ENCODE measurements around the gene SLC1A7.

SLC1A7 gene

DNA sequence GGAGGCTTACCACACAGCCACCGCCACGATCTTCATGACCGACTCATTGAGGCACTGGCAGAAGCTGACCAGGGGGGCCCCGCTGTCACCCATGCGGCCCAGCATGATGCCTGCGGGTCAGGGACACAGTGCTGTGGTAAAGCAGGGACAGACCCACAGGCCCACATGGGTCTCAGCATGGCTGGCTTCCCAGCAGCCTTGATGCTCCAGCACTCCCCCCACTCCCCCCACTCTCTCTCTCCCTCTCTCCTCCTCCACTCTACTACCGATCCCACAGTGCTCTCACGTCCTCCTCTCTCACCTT lies 49.0 kb downstream of the SLC1A7 start:
- CTCF ChIA-PET = no interaction called here
- POLR2A ChIA-PET = no interaction called here
- no peak for DNase-seq (ENCODE audit: extremely low spot score)
- TF ChIP-seq L3MBTL2 (conservative IDR thresholded peaks at IDR 0.05) = no peak
- TF ChIP-seq LEF1 (IDR thresholded peaks at IDR 0.05; ENCODE audit: borderline replicate concordance) = no peak

DNA sequence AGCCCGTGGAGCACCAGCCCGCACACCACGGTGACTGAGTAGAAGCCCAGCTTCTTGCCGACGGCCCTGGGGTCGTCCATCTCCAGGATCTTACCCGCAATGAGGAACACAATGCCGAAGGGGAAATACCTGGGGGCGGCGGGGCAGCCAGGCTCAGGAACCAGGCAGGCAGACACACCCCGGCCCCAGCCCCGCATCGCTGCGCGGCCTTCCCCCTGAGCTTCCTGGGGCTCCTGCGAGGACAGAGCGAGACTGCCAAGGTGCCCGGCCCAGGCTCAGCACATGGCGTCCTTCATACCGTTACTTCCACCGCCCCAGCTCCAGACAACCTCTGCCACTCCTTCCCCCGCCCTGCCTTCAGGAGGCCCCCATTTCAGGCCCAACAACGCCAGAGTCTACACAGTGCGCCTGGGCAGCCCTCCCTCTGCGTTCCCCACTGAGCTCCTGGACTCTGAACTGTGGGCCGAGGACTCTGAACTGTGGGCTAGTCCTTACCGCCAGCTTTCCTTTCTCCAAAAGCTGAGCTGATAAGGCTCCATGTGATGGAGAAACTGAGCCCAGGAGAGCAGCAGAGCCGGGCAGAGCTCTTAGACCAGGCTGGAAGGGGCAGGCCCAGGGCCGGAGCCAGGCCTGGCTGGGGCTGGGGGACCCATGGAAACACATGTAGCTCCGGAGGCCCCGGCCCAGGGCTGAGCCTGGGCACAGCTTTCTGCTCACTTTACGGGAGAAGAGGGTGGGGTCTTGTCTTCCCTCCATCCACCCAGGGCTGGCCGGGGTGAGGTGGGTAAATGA lies 49.6 kb downstream of the SLC1A7 start:
- CTCF ChIA-PET = interaction anchor here (0.5 kb wide), 1 partner anchor 422 kb away, joined by 3 read pairs; no protein-coding TSS in a partner anchor
- TF ChIP-seq SUZ12 (IDR thresholded peaks at IDR 0.05) (no peak), LEF1 (IDR thresholded peaks at IDR 0.05; ENCODE audit: borderline replicate concordance) (no peak), ZNF384 (IDR thresholded peaks at IDR 0.05) (no peak), ARNT (IDR thresholded peaks at IDR 0.05) (no peak), ELF4 (IDR thresholded peaks at IDR 0.05) (no peak), BHLHE40 (IDR thresholded peaks at IDR 0.05; ENCODE audit: borderline replicate concordance) (no peak), FOXK2 (IDR thresholded peaks at IDR 0.05) (no peak), HDGF (IDR thresholded peaks at IDR 0.05; ENCODE audit: borderline replicate concordance) (no peak), L3MBTL2 (conservative IDR thresholded peaks at IDR 0.05) (no peak), TARDBP (IDR thresholded peaks at IDR 0.05) (no peak), FOXM1 (IDR thresholded peaks at IDR 0.05; ENCODE audit: borderline replicate concordance) (no peak), FOXA1 (IDR thresholded peaks at IDR 0.05) (no peak), SP1 (IDR thresholded peaks at IDR 0.05) (no peak), NFRKB (IDR thresholded peaks at IDR 0.05) (no peak), CTBP1 (IDR thresholded peaks at IDR 0.05; ENCODE audit: borderline replicate concordance) (no peak)
- TF ChIP-seq, protein P1, sequence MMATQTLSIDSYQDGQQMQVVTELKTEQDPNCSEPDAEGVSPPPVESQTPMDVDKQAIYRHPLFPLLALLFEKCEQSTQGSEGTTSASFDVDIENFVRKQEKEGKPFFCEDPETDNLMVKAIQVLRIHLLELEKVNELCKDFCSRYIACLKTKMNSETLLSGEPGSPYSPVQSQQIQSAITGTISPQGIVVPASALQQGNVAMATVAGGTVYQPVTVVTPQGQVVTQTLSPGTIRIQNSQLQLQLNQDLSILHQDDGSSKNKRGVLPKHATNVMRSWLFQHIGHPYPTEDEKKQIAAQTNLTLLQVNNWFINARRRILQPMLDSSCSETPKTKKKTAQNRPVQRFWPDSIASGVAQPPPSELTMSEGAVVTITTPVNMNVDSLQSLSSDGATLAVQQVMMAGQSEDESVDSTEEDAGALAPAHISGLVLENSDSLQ (IDR thresholded peaks at IDR 0.05) = no peak
- POLR2A ChIA-PET = no interaction called here
- no peak for DNase-seq (ENCODE audit: extremely low spot score)

DNA sequence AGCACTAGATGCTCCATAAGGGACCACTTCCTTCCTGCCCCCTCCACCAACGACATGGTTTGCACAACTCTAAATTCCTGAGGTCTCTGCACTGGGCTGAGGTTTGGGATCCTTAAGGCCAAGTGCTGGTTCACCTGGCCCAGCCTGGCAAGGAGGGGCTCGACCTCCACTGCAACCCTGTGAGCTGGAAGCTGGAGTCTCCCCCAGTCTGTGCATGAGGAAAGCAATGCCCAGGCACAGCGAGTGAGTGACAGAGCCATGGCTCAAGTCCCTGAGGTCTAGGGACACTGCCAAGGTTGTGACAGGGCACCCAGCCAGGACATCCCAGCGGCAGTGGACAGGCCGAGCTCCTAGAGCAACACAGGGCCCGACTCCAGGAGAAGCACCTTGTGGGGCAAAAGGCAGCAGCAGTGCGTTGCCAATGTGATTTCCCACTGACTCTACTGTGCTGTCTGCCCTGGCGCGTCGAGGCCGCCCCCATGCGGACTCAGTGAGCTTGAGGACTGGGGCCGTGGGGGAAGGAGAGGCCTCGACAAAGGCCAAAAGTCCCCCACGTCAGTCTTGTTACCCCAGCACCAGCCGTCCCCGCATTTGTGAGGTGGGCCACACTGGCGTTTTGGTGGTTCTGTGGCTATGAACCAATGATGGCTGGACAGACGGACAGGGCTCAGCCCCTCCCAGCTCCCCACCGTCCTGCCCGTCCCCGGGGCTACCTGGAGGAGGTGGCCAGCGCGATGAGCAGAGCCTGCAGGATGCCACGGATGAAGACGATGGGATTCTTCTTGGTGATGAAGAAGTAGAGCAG lies 50.4 kb downstream of the SLC1A7 start:
- TF ChIP-seq ARNT (IDR thresholded peaks at IDR 0.05) (no peak), FOXM1 (IDR thresholded peaks at IDR 0.05; ENCODE audit: borderline replicate concordance) (no peak), TARDBP (IDR thresholded peaks at IDR 0.05) (no peak), FOXA1 (IDR thresholded peaks at IDR 0.05) (no peak), LEF1 (IDR thresholded peaks at IDR 0.05; ENCODE audit: borderline replicate concordance) (no peak), SP1 (IDR thresholded peaks at IDR 0.05) (no peak), SUZ12 (IDR thresholded peaks at IDR 0.05) (no peak), FOXK2 (IDR thresholded peaks at IDR 0.05) (no peak), ZNF384 (IDR thresholded peaks at IDR 0.05) (no peak), NFRKB (IDR thresholded peaks at IDR 0.05) (no peak), CTBP1 (IDR thresholded peaks at IDR 0.05; ENCODE audit: borderline replicate concordance) (no peak), L3MBTL2 (conservative IDR thresholded peaks at IDR 0.05) (no peak), BHLHE40 (IDR thresholded peaks at IDR 0.05; ENCODE audit: borderline replicate concordance) (no peak)
- TF ChIP-seq, protein P1 (IDR thresholded peaks at IDR 0.05) = no peak
- CTCF ChIA-PET = no interaction called here
- POLR2A ChIA-PET = no interaction called here
- no peak for DNase-seq (ENCODE audit: extremely low spot score)

DNA sequence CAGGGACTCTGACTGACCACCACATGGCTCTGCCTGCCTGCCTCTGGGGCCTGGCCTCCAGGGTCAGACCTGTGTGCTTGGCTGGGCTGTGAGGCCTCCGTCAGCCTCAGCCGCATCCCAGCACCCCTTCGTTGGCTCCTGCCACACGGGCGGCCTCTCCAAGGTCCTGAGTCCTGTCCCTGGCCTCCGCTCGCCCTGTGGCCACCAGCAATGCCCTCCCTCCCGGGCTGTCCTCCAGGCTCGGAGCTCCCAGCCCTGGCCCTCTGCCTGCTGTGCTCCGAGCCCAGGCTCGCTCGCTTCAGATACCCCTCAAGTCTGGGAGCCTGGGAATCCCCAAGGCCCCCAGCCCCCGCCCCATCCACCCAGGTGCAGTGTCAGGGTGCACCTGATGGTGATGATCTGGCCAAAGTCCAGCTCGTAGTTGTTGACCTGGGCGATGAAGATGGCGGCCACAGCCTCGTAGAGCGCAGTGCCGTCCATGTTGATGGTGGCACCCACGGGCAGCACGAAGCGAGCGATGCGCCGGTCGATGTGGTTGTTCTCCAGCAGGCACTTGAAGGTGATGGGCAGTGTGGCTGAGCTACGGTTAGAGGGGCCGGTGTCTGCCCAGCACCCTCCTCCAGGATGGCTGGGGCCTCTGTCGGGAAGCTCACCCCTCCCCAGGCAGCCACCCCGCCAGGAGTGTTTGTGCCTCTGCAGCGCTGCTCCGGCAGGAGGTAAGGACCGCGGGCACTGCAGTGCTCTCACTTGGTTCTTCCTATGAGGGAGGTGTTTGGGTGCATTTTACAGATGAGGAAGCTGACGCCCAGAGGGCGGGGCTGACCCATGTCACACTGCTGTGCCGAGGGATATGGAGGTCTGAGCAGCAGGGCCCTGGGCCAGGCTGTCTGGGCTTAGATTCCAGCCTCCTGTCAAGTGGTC lies 52.0 kb downstream of the SLC1A7 start:
- ChIA-PET POLR2A (no interaction called here), CTCF (interaction anchor here (0.5 kb wide), 1 partner anchor 18 kb away, joined by 3 read pairs; no protein-coding TSS in a partner anchor)
- DNase-seq (ENCODE audit: extremely low spot score) = no peak
- TF ChIP-seq FOXK2 (IDR thresholded peaks at IDR 0.05) = no peak
- no peak for TF ChIP-seq SUZ12 (IDR thresholded peaks at IDR 0.05)

DNA sequence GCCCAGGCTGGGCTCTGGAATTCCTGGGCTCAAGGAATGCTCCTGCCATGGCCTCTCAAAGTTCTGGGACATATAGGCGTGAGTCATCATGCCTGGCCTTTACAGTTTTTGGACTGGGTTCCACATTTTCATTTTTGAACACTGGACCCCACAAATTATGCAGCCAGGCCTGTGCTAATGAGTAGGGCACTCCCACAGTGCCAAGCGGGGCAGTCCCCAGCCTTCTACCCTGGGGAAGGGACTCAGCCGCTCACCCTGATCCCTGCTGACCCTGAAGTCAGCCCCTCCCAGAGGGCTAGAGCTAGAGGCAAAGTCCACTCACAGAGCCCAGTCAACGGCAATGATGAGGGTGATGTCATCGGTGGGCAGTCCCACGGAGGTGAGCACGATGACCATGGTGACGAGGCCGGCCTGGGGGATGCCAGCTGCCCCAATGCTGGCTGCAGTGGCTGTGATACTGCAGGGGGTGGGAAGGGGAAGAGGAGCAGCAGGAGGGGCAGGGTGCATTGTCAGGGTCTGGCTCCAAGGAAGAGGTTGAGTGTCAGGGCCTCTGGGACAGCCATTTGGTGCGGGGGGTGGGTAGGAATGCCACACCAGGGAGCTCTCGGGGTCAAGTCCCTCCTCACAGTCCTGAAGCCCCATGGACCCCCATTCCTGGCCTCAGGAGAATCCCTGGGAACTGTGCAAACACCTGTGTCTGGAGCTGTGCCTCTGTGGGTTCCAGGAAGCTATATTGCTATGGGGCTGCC lies 52.8 kb downstream of the SLC1A7 start:
- CTCF ChIA-PET = no interaction called here
- no peak for DNase-seq (ENCODE audit: extremely low spot score)

More for the DNA sequence above, 52.8 kb downstream of the SLC1A7 start:
- POLR2A ChIA-PET = no interaction called here
- no peak for TF ChIP-seq ZNF384 (IDR thresholded peaks at IDR 0.05)
- TF ChIP-seq SP1 (IDR thresholded peaks at IDR 0.05) = no peak
- TF ChIP-seq SUZ12 (IDR thresholded peaks at IDR 0.05) = no peak
- TF ChIP-seq, protein P1 (IDR thresholded peaks at IDR 0.05) = no peak
- TF ChIP-seq NFRKB (IDR thresholded peaks at IDR 0.05) = no peak
- TF ChIP-seq CTBP1 (IDR thresholded peaks at IDR 0.05; ENCODE audit: borderline replicate concordance) = no peak
- TF ChIP-seq FOXM1 (IDR thresholded peaks at IDR 0.05; ENCODE audit: borderline replicate concordance) = no peak
- TF ChIP-seq HDGF (IDR thresholded peaks at IDR 0.05; ENCODE audit: borderline replicate concordance) = no peak
- no peak for TF ChIP-seq BHLHE40 (IDR thresholded peaks at IDR 0.05; ENCODE audit: borderline replicate concordance)
- TF ChIP-seq L3MBTL2 (conservative IDR thresholded peaks at IDR 0.05) = no peak

All from HEK293T (cell line).